ENCODE data around the gene THOC5.

THOC5 gene

DNA sequence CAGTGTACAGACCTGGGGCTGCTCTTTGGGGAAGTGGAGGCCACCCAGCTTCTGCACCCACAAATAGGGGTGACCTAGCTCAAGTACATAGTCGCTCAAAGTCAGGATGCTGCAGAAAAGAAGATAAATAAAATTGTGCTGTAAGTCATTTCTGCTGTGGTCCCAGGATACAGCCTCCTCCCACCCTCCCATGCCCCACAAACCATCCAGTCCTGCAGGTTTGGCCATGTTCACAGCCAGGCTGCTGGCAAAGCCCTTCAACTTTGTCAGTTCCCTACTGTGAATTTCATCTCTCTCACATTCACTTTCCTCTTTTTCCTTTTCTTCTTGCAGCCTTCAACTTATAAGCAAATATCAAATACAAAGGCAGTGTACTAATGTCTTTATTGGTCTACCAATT, 33.6 kb downstream of the THOC5 start:
- no peak for TF ChIP-seq EZH2phosphoT487 (IDR thresholded peaks at IDR 0.05; ENCODE audit: borderline replicate concordance)
- H3K4me1 ChIP-seq (ENCODE audit: insufficient read depth, low read length, poor library complexity, severe bottlenecking), result no peaks in the 10 kb centered on the region
- peaks cover 85% of the 10 kb centered on the region; the same call in 1 of the 2 replicates for H3K36me3 ChIP-seq (ENCODE audit: insufficient read depth, low read length)
- H3F3A ChIP-seq (ENCODE audit: low read depth), result no peaks in the 10 kb centered on the region
- H3K9me2 ChIP-seq (replicated peaks; ENCODE audit: low read depth, low read length), result no peaks in the 10 kb centered on the region
- no peak overlapping the region for H2AFZ ChIP-seq (ENCODE audit: low read length)
- H3K27me3 ChIP-seq (ENCODE audit: insufficient read depth, low read length, poor library complexity, severe bottlenecking), result no peaks in the 10 kb centered on the region
- H4K20me1 ChIP-seq (ENCODE audit: insufficient read depth, low read length, poor library complexity, severe bottlenecking), result no peaks in the 10 kb centered on the region
- H3K79me2 ChIP-seq (ENCODE audit: insufficient read depth, low read length), result no peaks in the 10 kb centered on the region
- no peak overlapping the region for H3K9ac ChIP-seq (ENCODE audit: low read depth, low read length, poor library complexity, severe bottlenecking)
- H3K4me3 ChIP-seq (ENCODE audit: low read length, poor library complexity, severe bottlenecking), result no peak overlapping the region
- H3K9me3 ChIP-seq (ENCODE audit: insufficient read depth, low read depth, low read length), result no peaks in the 10 kb centered on the region
- H3K4me2 ChIP-seq (ENCODE audit: low read depth, low read length, poor library complexity, severe bottlenecking), result no peak overlapping the region

DNA sequence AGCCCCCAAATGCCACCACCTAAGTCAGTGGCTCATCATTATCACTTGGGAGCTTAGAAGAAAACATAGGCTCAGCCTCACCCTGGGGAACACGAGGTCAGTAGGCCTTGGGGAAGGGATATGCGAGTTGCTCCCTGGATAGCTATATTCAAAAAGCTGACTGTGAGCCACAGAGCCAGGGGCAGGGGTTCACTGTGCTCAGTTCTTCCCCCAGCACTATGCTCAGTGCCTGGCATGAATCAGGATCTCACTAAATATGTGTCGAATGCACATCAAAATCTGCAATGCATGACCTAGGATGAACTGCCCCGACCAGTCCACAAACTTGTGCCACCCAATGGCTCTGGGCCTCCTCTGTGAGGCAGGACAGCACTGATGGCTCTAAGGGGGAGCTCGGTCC, 35.1 kb downstream of the THOC5 start:
- H3K4me3 ChIP-seq (ENCODE audit: low read length, poor library complexity, severe bottlenecking), result no peak overlapping the region
- H3K9me3 ChIP-seq (ENCODE audit: insufficient read depth, low read depth, low read length), result no peaks in the 10 kb centered on the region
- no peaks in the 10 kb centered on the region for H3F3A ChIP-seq (ENCODE audit: low read depth)
- H2AFZ ChIP-seq (ENCODE audit: low read length), result no peak overlapping the region
- TF ChIP-seq EZH2phosphoT487 (IDR thresholded peaks at IDR 0.05; ENCODE audit: borderline replicate concordance), result no peak
- no peak for TF ChIP-seq CTCF (conservative IDR thresholded peaks at IDR 0.05; ENCODE audit: low read length)
- H3K4me1 ChIP-seq (ENCODE audit: insufficient read depth, low read length, poor library complexity, severe bottlenecking), result no peaks in the 10 kb centered on the region
- H3K9me2 ChIP-seq (replicated peaks; ENCODE audit: low read depth, low read length), result no peaks in the 10 kb centered on the region
- H3K27me3 ChIP-seq (ENCODE audit: insufficient read depth, low read length, poor library complexity, severe bottlenecking), result no peaks in the 10 kb centered on the region
- H4K20me1 ChIP-seq (ENCODE audit: insufficient read depth, low read length, poor library complexity, severe bottlenecking), result no peaks in the 10 kb centered on the region
- H3K9ac ChIP-seq (ENCODE audit: low read depth, low read length, poor library complexity, severe bottlenecking), result no peak overlapping the region
- H3K79me2 ChIP-seq (ENCODE audit: insufficient read depth, low read length), result no peaks in the 10 kb centered on the region
- no peak overlapping the region for H3K4me2 ChIP-seq (ENCODE audit: low read depth, low read length, poor library complexity, severe bottlenecking)
- H3K36me3 ChIP-seq (ENCODE audit: insufficient read depth, low read length), result peaks cover 69% of the 10 kb centered on the region; the same call in 1 of the 2 replicates

- Histone ChIP-seq H3K79me2 (ENCODE audit: insufficient read depth, low read length) (no peaks in the 10 kb centered on the region), H3K36me3 (ENCODE audit: insufficient read depth, low read length) (peaks cover 72% of the 10 kb centered on the region; the same call in 1 of the 2 replicates), H3K4me3 (ENCODE audit: low read length, poor library complexity, severe bottlenecking) (no peak overlapping the region), H3K9me2 (replicated peaks; ENCODE audit: low read depth, low read length) (no peaks in the 10 kb centered on the region), H2AFZ (ENCODE audit: low read length) (no peak overlapping the region), H3K9ac (ENCODE audit: low read depth, low read length, poor library complexity, severe bottlenecking) (no peak overlapping the region), H3K9me3 (ENCODE audit: insufficient read depth, low read depth, low read length) (no peaks in the 10 kb centered on the region), H3K4me2 (ENCODE audit: low read depth, low read length, poor library complexity, severe bottlenecking) (no peak overlapping the region), H3K27me3 (ENCODE audit: insufficient read depth, low read length, poor library complexity, severe bottlenecking) (no peaks in the 10 kb centered on the region), H3F3A (ENCODE audit: low read depth) (no peaks in the 10 kb centered on the region), H3K4me1 (ENCODE audit: insufficient read depth, low read length, poor library complexity, severe bottlenecking) (no peaks in the 10 kb centered on the region), H4K20me1 (ENCODE audit: insufficient read depth, low read length, poor library complexity, severe bottlenecking) (no peaks in the 10 kb centered on the region)
- TF ChIP-seq EZH2phosphoT487 (IDR thresholded peaks at IDR 0.05; ENCODE audit: borderline replicate concordance) (no peak), CTCF (conservative IDR thresholded peaks at IDR 0.05; ENCODE audit: low read length) (no peak)
These were observed 36.2 kb downstream of the THOC5 start for GRCh38 chr22:29517215-29517908.

- Histone ChIP-seq H3K4me2 (ENCODE audit: low read depth, low read length, poor library complexity, severe bottlenecking) (no peak overlapping the region), H3K36me3 (ENCODE audit: insufficient read depth, low read length) (peaks cover 71% of the 10 kb centered on the region; the same call in 1 of the 2 replicates), H3K4me3 (ENCODE audit: low read length, poor library complexity, severe bottlenecking) (no peak overlapping the region), H3K27me3 (ENCODE audit: insufficient read depth, low read length, poor library complexity, severe bottlenecking) (no peaks in the 10 kb centered on the region), H3K4me1 (ENCODE audit: insufficient read depth, low read length, poor library complexity, severe bottlenecking) (no peaks in the 10 kb centered on the region), H3K9me2 (replicated peaks; ENCODE audit: low read depth, low read length) (no peaks in the 10 kb centered on the region), H3K9me3 (ENCODE audit: insufficient read depth, low read depth, low read length) (no peaks in the 10 kb centered on the region), H3K79me2 (ENCODE audit: insufficient read depth, low read length) (no peaks in the 10 kb centered on the region), H3K9ac (ENCODE audit: low read depth, low read length, poor library complexity, severe bottlenecking) (no peak overlapping the region), H4K20me1 (ENCODE audit: insufficient read depth, low read length, poor library complexity, severe bottlenecking) (no peaks in the 10 kb centered on the region), H3F3A (ENCODE audit: low read depth) (no peaks in the 10 kb centered on the region), H2AFZ (ENCODE audit: low read length) (no peak overlapping the region)
- TF ChIP-seq EZH2phosphoT487 (IDR thresholded peaks at IDR 0.05; ENCODE audit: borderline replicate concordance) (no peak), CTCF (conservative IDR thresholded peaks at IDR 0.05; ENCODE audit: low read length) (no peak)
These were observed 41.5 kb downstream of the THOC5 start for GRCh38 chr22:29512031-29512430.
